HepG2 (cell line): ENCODE measurements around the gene LTK. TPM values are rescaled to one million over a fixed set of nuclear protein-coding genes. Genes with fewer than 3 reads are reported as not detected.

Experiments used
- BORCS8-MEF2B ChIP-seq: sonication (generic); formaldehyde crosslinking; IDR thresholded peaks from 2 replicates; pipeline ENCODE4 v1.8.0; 2022; ENCODE audit warnings: mild to moderate bottlenecking, missing genetic modification reagents
- NKX3-1 ChIP-seq: sonication (generic); formaldehyde crosslinking; IDR thresholded peaks from 2 replicates; pipeline ENCODE4 v1.5.0; 2020; ENCODE audit warnings: missing genetic modification reagents
- TBX3 ChIP-seq: fragments of 450-650 bp; IDR thresholded peaks from 2 replicates; pipeline ENCODE4 v1.6.1; 2017; ENCODE audit warnings: antibody characterized with exemption, mild to moderate bottlenecking, inconsistent platforms, borderline replicate concordance
- XRCC5 ChIP-seq: fragments of 200-400 bp; formaldehyde crosslinking; optimal IDR thresholded peaks from 2 replicates; pipeline ENCODE3; 2017; ENCODE audit warnings: mild to moderate bottlenecking, low read length
- ZNF124 ChIP-seq: sonication (generic); formaldehyde crosslinking; IDR thresholded peaks from 2 replicates; pipeline ENCODE4 v1.4.0; 2020; ENCODE audit warnings: missing genetic modification reagents
- ZNF44 ChIP-seq: sonication (generic); formaldehyde crosslinking; IDR thresholded peaks from 2 replicates; pipeline ENCODE4 v1.5.1; 2020; ENCODE audit warnings: mild to moderate bottlenecking, missing genetic modification reagents
- ZSCAN12 ChIP-seq: sonication (generic); formaldehyde crosslinking; IDR thresholded peaks from 2 replicates; pipeline ENCODE4 v1.9.0; 2021; ENCODE audit warnings: mild to moderate bottlenecking, missing genetic modification reagents
- polyA plus RNA-seq, 8 experiments: library from polyadenylated mRNA; depleted of rRNA in 3 of 8; stranded (reverse) in 7 of 8; unstranded in 1 of 8; fragments of >200 nt; fragmentation: Illumina TruSeq in 4 of 8; extraction: Trizol in 4 of 8; gene quantifications; 2 replicates each; pipeline versions ENCODE4 v1.2.1 to v1.2.3, GENCODE V29; 2011 to 2016; ENCODE audit warnings: low read depth in 4 of 8, missing spikeins in 1 of 8, mixed read lengths in 1 of 8; ENCODE audit not compliant: insufficient read depth in 1 of 8
- total RNA-seq, 5 experiments: library from RNA; depleted of rRNA; stranded (reverse); fragments of >200 nt; fragmentation: Illumina TruSeq; extraction: Trizol; gene quantifications; 2 replicates each; pipeline ENCODE4 v1.2.3, GENCODE V29; 2016; ENCODE audit warnings: low read depth in 1 of 5
- TF ChIP-seq, protein P1 (sequence below): sonication (generic); formaldehyde crosslinking; conservative IDR thresholded peaks from 2 replicates; pipeline ENCODE4 v1.4.0; 2020; ENCODE audit warnings: missing genetic modification reagents
- TF ChIP-seq, protein P2 (sequence below): sonication (generic); formaldehyde crosslinking; IDR thresholded peaks from 2 replicates; pipeline ENCODE4 v1.5.0; 2020; ENCODE audit warnings: mild to moderate bottlenecking, missing genetic modification reagents, borderline replicate concordance
- TF ChIP-seq, protein P3 (sequence below): IDR thresholded peaks from 2 replicates; pipeline ENCODE4 v1.6.1; 2016; ENCODE audit warnings: mild to moderate bottlenecking
- TF ChIP-seq, protein P4 (sequence below): sonication (generic); formaldehyde crosslinking; IDR thresholded peaks from 2 replicates; pipeline ENCODE4 v1.5.1; 2020; ENCODE audit warnings: mild to moderate bottlenecking, missing genetic modification reagents, moderate library complexity

Gene LTK
- total and polyA plus RNA-seq, 2 of the 13 experiments (the other 11 are each of a cell fraction or from before 2014, with no cell fraction given) = 0.01 TPM; not detected in 1

DNA sequence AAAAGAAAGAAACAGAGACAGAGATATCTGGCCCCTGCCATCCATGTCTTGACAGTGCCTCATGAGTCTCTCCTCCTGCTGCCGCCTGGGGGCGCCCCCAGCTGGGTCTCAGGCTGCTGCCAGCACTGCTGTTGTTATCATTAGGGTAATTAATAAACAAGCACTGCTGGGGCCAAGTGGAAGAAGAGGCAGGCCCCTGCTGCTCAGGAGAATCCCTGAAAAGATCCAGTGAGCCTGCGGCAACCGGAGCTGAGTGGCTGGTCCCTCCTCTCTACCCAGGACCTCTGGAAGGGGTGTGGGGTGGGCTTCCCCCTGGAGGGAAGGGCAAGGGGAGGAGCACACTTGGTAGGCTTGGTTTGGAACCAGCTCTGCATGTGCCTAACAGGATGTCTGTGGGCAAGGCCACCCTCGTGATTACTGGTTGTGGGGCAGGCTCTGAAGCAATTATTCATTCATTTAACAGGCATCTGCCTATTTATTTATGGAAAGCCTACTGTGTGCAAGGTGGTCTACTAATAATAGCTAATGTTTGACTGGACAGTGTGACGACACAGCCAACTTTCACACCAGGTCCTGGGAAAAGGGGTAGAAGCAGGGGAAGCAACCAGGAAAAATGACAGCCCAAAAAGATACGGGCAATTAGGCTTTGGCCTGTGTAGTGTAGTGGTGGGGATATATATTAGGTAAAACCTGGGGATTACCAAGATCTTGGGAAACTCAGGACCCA, 44.2 kb upstream of the LTK start (continued):
- TF ChIP-seq NKX3-1 (CRISPR knock-in tag) (no peak), TBX3 (no peak), BORCS8-MEF2B (CRISPR knock-in tag) (0 out of 2 replicates have a peak, but pooled peaks have one; percentile 19), ZNF124 (no peak), XRCC5 (peak; percentile 53), ZSCAN12 (CRISPR knock-in tag) (no peak), ZNF44 (CRISPR knock-in tag) (peak; percentile 54; the same call in 1 of the 2 replicates)
- TF ChIP-seq, protein P1, sequence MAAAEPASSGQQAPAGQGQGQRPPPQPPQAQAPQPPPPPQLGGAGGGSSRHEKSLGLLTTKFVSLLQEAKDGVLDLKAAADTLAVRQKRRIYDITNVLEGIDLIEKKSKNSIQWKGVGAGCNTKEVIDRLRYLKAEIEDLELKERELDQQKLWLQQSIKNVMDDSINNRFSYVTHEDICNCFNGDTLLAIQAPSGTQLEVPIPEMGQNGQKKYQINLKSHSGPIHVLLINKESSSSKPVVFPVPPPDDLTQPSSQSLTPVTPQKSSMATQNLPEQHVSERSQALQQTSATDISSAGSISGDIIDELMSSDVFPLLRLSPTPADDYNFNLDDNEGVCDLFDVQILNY (CRISPR knock-in tag) = no peak
- TF ChIP-seq, protein P2, sequence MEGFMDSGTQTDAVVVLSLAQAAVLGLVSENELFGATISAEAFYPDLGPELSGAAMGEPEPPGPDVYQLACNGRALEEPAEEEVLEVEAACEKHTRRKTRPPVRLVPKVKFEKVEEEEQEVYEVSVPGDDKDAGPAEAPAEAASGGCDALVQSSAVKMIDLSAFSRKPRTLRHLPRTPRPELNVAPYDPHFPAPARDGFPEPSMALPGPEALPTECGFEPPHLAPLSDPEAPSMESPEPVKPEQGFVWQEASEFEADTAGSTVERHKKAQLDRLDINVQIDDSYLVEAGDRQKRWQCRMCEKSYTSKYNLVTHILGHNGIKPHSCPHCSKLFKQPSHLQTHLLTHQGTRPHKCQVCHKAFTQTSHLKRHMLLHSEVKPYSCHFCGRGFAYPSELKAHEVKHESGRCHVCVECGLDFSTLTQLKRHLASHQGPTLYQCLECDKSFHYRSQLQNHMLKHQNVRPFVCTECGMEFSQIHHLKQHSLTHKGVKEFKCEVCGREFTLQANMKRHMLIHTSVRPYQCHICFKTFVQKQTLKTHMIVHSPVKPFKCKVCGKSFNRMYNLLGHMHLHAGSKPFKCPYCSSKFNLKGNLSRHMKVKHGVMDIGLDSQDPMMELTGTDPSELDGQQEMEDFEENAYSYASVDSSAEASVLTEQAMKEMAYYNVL = no peak
- TF ChIP-seq, protein P3, sequence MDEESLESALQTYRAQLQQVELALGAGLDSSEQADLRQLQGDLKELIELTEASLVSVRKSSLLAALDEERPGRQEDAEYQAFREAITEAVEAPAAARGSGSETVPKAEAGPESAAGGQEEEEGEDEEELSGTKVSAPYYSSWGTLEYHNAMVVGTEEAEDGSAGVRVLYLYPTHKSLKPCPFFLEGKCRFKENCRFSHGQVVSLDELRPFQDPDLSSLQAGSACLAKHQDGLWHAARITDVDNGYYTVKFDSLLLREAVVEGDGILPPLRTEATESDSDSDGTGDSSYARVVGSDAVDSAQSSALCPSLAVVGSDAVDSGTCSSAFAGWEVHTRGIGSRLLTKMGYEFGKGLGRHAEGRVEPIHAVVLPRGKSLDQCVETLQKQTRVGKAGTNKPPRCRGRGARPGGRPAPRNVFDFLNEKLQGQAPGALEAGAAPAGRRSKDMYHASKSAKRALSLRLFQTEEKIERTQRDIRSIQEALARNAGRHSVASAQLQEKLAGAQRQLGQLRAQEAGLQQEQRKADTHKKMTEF = peak; percentile 29; the same call in 1 of the 2 replicates
- TF ChIP-seq, protein P4, sequence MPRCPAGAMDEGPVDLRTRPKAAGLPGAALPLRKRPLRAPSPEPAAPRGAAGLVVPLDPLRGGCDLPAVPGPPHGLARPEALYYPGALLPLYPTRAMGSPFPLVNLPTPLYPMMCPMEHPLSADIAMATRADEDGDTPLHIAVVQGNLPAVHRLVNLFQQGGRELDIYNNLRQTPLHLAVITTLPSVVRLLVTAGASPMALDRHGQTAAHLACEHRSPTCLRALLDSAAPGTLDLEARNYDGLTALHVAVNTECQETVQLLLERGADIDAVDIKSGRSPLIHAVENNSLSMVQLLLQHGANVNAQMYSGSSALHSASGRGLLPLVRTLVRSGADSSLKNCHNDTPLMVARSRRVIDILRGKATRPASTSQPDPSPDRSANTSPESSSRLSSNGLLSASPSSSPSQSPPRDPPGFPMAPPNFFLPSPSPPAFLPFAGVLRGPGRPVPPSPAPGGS (CRISPR knock-in tag) = no peak
- TF ChIP-seq, all 625 proteins: peak for 57
